ENCODE measurements around the gene WASF3. TPM values are rescaled to one million over a fixed set of nuclear protein-coding genes. Genes with fewer than 3 reads are reported as not detected.

WASF3 gene
- total RNA-seq, 3 donors from 2014 or later (not counting 1 experiment from before 2014, with no cell fraction given): 0.61 TPM; not detected in 2

- H3K4me1 ChIP-seq (ENCODE audit: control insufficient read depth, insufficient read depth, low read length): no peaks in the 10 kb centered on the region
- Mint-ChIP-seq H3K27me3 (ENCODE audit: low read depth in 2 of 2) (peaks cover 14 to 16% of the 10 kb centered on the region in 2 donors), H3K27ac (no peak overlapping the region), H3K4me1 (no peaks in the 10 kb centered on the region), H3K4me3 (no peak overlapping the region), H3K9me3 (no peaks in the 10 kb centered on the region), H3K36me3 (no peaks in the 10 kb centered on the region)
- TF ChIP-seq CTCF (IDR thresholded peaks at IDR 0.05): no peak
- H3K27me3 ChIP-seq (ENCODE audit: control insufficient read depth, insufficient read depth, low read length): peaks cover 2% of the 10 kb centered on the region
- no peaks in the 10 kb centered on the region for H3K36me3 ChIP-seq (ENCODE audit: control insufficient read depth, insufficient read depth, low read length)
- ATAC-seq: no peak
- no peak overlapping the region for H3K27ac ChIP-seq (ENCODE audit: low read length)
- no peak for DNase-seq
- WGBS (ENCODE audit: insufficient coverage): 100% methylated on average over 1 of the region's 2 CpGs
- intact Hi-C loops (cut with micrococcal nuclease): no loop called here
- no peaks in the 10 kb centered on the region for H3K9me3 ChIP-seq (ENCODE audit: control insufficient read depth, insufficient read depth, low read length)
- H3K4me3 ChIP-seq (ENCODE audit: low read length): no peak overlapping the region
These were observed 32.9 kb downstream of the WASF3 start for GRCh38 chr13:26590379-26590778.

DNA sequence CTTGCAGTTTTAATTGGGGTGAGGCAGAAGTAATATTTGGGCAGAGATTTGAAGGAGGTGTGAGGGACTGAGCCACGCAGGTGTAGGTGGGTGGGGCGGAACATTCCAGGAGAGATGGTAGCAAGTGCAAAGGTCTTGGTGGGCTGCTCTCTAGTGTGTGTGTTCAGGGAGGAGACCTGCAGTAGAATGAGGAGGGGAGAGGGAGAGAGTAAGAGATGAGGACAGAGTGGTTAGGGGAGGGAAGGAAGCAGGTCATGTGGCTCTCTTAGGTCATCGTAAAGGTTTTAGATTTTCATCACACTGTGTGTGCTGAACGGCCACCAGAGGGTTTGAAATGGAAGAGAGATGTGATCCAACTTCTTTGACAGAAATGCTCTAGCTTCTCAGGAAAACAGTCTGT lies 33.5 kb downstream of the WASF3 start:
- H3K27ac ChIP-seq (ENCODE audit: low read length): no peak overlapping the region
- no peak overlapping the region for H3K4me3 ChIP-seq (ENCODE audit: low read length)
- no peaks in the 10 kb centered on the region for H3K36me3 Mint-ChIP-seq
- no peak for TF ChIP-seq CTCF (IDR thresholded peaks at IDR 0.05)
- H3K4me3 Mint-ChIP-seq: no peak overlapping the region
- ATAC-seq (peak in 1 of 3 donors; percentile 14), DNase-seq (no peak)
- H3K9me3 ChIP-seq (ENCODE audit: control insufficient read depth, insufficient read depth, low read length): no peaks in the 10 kb centered on the region
- peaks cover 17 to 21% of the 10 kb centered on the region in 2 donors for H3K27me3 Mint-ChIP-seq (ENCODE audit: low read depth in 2 of 2)
- no peaks in the 10 kb centered on the region for H3K4me1 ChIP-seq (ENCODE audit: control insufficient read depth, insufficient read depth, low read length)
- H3K27ac Mint-ChIP-seq: no peak overlapping the region
- no peaks in the 10 kb centered on the region for H3K4me1 Mint-ChIP-seq
- no peaks in the 10 kb centered on the region for H3K9me3 Mint-ChIP-seq
- H3K27me3 ChIP-seq (ENCODE audit: control insufficient read depth, insufficient read depth, low read length): peaks cover 3% of the 10 kb centered on the region
- 61% methylated on average over 4 of the region's 4 CpGs for WGBS (ENCODE audit: insufficient coverage)
- H3K36me3 ChIP-seq (ENCODE audit: control insufficient read depth, insufficient read depth, low read length): no peaks in the 10 kb centered on the region
- intact Hi-C loops (cut with micrococcal nuclease): no loop called here

DNA sequence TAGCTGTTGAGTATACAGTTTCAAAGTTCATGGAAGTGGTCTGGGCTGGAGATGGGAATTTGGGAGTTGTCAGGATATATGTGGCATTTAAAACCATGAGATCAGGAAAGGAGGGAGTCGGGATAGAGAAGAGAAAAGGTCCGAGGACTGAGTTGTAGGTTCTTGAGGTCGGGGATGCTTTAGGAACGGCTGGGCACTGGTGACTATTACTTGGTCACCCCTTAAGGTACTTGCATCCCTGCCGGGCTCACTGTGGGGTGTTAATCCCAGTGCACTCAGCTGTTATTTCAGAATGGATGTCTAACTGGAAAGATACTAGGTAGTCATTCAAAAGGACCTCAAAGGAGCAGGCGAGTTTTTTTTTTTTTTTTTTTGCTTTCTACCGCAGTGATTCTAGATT lies 34.2 kb downstream of the WASF3 start:
- 85% methylated on average over 6 of the region's 7 CpGs for WGBS (ENCODE audit: insufficient coverage)
- TF ChIP-seq CTCF (IDR thresholded peaks at IDR 0.05): no peak
- intact Hi-C loops (cut with micrococcal nuclease): no loop called here
- no peak overlapping the region for H3K4me3 ChIP-seq (ENCODE audit: low read length)
- Mint-ChIP-seq H3K27me3 (ENCODE audit: low read depth in 2 of 2) (peaks cover 17 to 21% of the 10 kb centered on the region in 2 donors), H3K4me3 (no peak overlapping the region), H3K9me3 (peaks cover 0 to 4% of the 10 kb centered on the region in 2 donors), H3K4me1 (no peaks in the 10 kb centered on the region), H3K36me3 (no peaks in the 10 kb centered on the region), H3K27ac (no peak overlapping the region)
- H3K4me1 ChIP-seq (ENCODE audit: control insufficient read depth, insufficient read depth, low read length): no peaks in the 10 kb centered on the region
- H3K27ac ChIP-seq (ENCODE audit: low read length): no peak overlapping the region
- H3K36me3 ChIP-seq (ENCODE audit: control insufficient read depth, insufficient read depth, low read length): no peaks in the 10 kb centered on the region
- H3K9me3 ChIP-seq (ENCODE audit: control insufficient read depth, insufficient read depth, low read length): no peaks in the 10 kb centered on the region
- DNase-seq: no peak
- ATAC-seq: no peak
- H3K27me3 ChIP-seq (ENCODE audit: control insufficient read depth, insufficient read depth, low read length): peaks cover 3% of the 10 kb centered on the region

- H3K4me3 Mint-ChIP-seq: no peak overlapping the region
- Histone ChIP-seq H3K27me3 (ENCODE audit: control insufficient read depth, insufficient read depth, low read length) (peaks cover 3% of the 10 kb centered on the region), H3K36me3 (ENCODE audit: control insufficient read depth, insufficient read depth, low read length) (no peaks in the 10 kb centered on the region), H3K9me3 (ENCODE audit: control insufficient read depth, insufficient read depth, low read length) (no peaks in the 10 kb centered on the region), H3K4me1 (ENCODE audit: control insufficient read depth, insufficient read depth, low read length) (no peaks in the 10 kb centered on the region), H3K27ac (ENCODE audit: low read length) (no peak overlapping the region), H3K4me3 (ENCODE audit: low read length) (no peak overlapping the region)
- H3K4me1 Mint-ChIP-seq: no peaks in the 10 kb centered on the region
- ATAC-seq (no peak), DNase-seq (no peak)
- H3K36me3 Mint-ChIP-seq: no peaks in the 10 kb centered on the region
- no CpG with 5 or more reads among the region's 1 CpG for WGBS (ENCODE audit: insufficient coverage)
- TF ChIP-seq CTCF (IDR thresholded peaks at IDR 0.05): no peak
- peaks cover 17 to 21% of the 10 kb centered on the region in 2 donors for H3K27me3 Mint-ChIP-seq (ENCODE audit: low read depth in 2 of 2)
- H3K27ac Mint-ChIP-seq: no peak overlapping the region
- intact Hi-C loops (cut with micrococcal nuclease): no loop called here
- H3K9me3 Mint-ChIP-seq: peaks cover 0 to 7% of the 10 kb centered on the region in 2 donors
These were observed 36.2 kb downstream of the WASF3 start for GRCh38 chr13:26593661-26594060.

Data from natural killer cell (primary cell).